NCI-H510A treated with DMSO at 0.1 percent for 48 hours (cell line): ENCODE results near the gene PDS5A.
"Not testable (repeated sequence)": the region's sequence is repeated elsewhere in the genome, so short reads cannot be mapped to it uniquely, and the experiment has no call there.

ENCODE experiments used
- DNase-seq: peaks from one replicate; lab custom pipeline; 2025; lab: John Stamatoyannopoulos, UW

The PDS5A gene

DNA sequence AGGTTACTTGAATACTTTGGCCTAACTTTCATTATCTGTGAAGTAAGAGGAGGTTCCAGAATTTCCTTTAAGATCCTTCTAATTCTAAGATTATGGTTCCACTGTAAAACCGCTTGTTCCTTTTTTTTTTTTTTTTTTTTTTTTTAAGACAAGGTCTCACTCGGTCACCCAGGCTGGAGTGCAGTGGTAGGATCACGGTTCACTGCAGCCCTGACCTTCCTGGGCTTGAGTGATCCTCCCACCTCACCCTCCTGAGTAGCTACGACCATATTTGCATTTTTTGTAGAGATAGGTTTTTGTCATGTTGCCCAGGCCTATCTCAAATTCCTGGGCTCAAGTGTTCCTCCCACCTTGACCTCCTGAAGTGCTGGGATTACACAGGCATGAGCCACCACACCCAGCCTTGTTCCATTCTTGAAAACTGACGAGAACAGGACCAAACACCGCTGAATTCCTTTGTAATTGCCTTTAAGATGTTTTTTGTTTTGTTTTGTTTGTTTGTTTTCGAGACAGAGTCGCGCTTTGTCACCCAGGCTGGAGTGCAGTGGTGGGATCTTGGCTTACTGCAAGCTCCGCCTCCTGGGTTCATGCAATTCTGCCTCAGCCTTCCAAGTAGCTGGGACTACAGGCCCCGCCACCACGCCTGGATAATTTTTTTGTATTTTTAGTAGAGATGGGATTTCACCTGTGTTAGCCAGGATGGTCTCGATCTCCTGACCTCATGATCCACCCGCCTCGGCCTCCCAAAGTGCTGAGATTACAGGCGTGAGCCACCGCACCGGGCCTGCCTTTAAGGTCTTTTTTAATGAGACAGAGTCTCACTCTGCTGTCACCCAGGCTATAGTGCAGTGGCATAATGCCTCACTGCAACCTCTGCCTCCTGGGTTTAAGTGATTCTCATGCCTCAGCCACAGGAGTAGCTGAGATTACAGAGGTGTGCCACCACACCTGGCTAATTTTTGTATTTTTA is 6.8 kb downstream of the PDS5A start:
- DNase-seq: no peak

DNA sequence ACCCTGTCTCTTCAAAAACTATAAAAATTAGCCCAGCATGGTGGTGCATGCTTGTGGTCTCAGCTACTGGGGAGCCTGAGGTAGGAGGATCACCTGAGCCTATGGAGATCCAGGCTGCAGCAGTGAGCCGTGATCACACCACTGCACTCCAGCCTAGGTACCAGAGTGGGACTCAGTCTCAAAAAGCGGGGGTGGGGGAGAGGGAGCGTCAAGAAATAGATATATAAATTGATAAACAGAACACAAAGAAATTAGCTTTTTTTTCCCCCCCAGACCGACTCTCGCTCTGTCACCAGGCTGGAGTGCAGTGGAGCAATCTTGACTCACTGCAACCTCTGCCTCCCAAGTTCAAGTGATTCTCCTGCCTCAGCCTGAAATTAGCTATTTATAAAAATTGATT is 14.1 kb downstream of the PDS5A start:
- no peak for DNase-seq

DNA sequence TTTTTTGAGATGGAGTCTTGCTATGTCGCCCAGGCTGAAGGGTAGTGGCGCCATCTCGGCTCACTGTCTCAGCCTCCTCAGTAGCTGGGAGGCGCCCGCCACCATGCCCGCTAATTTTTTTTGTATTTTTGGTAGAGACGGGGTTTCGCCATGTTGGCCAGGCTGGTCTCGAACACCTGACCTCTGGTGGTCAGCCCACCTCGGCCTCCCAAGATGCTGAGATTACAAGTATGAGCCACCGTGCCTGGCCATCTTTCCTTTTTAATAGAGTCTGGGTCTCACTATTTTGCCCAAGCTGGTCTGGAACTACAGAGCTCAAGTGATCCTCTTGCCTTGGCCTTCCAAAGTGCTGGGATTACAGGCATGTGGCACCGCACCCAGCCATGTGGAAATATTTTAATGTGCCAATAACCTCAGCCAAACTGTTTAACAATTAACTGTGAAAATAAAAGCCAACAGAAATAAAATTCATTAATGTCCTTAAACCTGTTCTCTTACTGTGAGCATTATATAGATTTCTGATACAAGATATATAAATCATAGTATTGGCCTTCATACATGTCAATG is 16.3 kb downstream of the PDS5A start:
- no peak for DNase-seq

DNA sequence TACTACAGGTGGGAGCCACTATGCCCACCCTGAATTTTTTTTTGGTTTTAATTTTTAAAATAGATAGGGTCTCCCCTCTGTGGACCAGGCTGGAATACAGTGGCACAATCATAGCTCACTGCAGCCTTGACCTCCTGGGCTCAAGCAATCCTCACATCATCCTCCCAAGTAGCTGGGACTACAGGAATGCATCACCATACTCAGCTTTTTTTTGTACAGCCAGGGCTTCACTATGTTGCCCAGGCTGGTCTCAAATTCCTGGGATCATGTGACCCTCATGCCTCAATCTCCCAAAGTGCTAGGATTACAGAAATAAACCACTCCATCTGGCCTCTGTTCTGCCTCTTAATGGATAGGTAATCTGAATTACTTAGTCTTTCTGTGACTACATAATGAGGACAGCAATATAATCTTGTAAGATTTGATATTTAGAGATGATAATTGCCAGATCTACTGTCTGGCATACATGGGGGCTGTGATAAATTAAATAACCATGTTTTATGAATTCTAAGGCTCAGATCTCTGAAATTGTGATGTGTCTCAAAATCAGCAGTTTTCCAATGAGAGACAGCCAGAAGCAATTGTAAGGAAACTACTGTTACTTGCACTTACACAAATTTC is 26.7 kb downstream of the PDS5A start:
- no peak for DNase-seq

DNA sequence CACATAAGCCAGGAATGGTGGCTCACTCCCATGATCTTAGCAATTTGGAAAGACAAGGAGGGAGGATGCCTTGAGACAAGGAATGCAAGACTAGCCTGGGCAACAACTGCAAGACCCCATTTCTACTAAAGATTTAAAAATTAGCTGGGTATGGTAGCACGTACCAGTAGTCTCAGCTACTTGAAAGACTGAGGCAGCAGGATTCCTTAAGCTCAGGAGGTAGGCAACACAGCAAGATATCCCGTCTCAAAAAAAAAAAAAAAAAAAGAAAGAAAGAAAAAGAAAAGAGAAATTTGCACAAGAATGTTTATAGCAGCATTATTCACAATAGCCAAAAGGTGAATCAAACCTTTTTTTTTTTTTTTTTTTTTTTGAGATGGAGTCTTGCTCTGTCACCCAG is 29.7 kb downstream of the PDS5A start:
- no peak for DNase-seq

DNA sequence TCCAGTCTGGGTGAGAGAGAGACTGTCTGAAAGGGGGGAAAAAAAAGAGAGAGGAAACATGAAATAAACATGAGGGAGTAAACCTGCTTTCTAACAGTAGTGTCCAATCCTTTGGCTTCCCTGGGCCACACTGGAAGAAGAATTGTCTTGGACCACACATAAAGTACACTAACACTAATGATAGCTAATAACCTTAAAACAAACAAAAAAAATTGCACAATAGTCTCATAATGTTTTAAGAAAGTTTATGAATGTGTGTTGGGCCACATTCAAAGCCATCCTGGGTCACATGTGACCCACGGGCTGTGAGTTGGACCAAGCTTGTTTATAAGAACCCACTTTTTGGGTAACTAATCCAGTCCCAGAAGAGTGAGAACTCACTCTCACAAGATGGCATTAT is 30.3 kb downstream of the PDS5A start:
- no peak for DNase-seq

DNA sequence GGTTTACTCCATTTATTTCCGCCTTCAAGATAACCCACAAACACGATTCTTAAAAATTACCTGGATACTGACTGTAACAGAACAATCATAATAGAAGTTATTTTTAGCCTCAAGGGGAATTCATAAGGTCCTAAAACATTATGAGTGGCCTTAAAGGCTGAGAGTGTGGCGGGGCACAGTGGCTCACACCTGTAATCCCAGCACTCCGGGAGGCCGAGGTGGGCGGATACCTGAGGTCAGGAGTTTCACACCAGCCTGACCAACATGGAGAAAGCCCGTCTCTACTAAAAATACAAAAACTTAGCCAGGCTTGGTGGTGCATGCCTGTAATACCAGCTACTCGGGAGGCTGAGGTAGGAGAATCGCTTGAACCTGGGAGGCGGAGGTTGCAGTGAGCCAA is 33.5 kb downstream of the PDS5A start:
- DNase-seq: not testable (repeated sequence)

DNA sequence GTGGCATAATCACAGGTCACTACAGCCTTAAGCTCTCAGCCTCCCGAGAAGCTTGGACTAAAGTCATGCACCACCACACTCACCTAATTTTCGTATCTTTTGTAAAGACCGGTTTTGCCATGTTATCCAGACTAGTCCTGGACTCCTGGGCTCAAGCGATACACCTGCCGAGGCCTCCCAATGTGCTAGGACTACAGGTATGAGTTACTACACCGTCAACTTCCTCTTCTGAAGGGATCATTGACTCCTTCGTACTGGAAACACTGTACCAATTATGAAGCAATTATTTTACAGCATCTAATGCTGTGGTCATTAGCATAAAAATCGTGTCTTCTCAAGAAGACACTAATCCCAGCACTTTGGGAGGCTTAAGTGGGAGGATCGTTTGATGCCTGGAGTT is 35.2 kb downstream of the PDS5A start:
- DNase-seq: no peak

DNA sequence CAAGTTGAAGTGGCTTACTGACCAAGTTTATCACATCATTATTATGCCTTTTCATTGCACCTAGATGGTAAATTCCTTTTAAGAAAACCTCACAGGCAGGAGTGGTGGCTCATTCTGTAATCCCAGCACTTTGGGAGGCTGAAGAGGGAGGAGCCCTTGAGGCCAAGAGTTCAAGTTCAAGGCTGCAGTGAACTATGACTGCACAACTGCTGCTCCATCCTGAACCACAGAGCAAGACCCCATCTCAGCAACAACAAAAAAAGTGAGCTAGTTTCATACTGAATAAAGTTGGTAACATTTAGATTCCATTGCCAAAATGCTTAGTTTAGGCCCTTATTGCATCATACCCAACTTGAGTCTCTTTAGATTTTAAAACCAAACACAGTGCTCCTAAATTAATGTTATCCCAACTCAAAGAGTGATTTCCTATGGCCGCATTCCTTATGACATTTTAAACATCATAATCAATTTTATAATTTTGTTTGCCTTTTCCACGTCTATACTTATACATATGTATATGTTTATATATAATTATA is 36.0 kb downstream of the PDS5A start:
- DNase-seq: no peak

DNA sequence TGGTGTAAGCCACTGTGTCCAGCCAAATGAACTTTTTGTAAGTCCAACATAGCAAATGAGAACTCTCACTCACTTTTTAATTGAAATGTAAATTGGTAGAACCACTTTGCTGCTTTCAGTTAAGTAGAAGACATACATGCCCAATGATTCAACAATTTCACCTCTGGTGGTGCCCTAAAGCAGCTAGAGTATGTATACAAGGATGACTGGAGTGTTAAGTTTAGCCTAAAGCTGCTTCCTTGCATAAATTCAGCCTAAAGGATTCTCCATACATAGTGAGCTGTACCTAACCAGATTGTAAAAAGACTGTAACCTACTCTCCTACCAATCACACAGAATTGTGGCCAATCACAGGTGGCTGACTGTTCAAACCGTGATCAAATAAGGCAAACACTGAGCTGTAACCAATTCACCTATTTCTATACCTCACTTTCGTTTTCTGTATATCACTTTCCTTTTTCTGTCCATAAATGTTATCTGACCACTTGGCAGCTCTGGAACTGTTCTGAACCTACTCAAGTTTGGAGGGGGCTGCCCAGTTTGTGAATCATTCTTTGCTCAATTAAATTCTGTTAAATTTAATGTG is 39.9 kb downstream of the PDS5A start:
- no peak for DNase-seq

DNA sequence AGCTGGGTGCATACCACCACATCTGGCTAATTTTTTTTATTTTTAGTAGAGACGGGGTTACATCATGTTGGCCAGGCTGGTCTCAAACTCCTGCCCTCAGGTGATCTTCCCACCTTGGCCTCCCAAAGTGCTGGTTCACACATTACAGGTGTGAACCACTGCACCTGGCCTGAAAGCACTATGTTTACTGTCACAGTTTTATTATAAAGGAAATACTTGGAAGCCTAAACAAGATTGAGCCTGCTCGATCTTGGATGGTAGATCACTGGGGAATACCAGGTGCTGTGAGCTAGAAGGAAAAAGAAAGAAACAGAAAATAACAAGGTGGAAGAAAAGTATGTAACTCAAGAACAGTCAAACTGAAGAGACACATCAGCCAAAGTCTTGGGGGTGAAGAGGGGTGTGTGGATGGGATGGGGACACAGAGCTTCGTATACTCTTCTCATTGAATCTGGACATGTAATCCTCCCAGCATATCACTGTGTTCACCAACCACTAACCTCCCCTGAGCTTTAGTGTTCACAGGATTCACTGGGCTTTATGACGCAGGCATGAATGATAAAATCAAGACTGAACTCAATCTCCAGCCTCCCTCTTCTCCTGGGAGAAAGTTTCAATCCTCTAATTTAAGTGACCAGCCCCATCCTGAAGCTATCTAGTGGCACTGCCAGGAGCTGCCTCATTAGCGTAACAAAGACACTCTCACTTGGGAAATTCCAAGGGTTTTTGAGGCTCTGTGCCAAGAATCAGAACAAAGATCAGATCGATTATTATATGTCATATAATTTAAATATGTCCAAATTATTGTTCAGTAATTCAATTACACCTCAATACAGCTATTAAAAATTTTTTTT is 40.9 kb downstream of the PDS5A start:
- DNase-seq: no peak

DNA sequence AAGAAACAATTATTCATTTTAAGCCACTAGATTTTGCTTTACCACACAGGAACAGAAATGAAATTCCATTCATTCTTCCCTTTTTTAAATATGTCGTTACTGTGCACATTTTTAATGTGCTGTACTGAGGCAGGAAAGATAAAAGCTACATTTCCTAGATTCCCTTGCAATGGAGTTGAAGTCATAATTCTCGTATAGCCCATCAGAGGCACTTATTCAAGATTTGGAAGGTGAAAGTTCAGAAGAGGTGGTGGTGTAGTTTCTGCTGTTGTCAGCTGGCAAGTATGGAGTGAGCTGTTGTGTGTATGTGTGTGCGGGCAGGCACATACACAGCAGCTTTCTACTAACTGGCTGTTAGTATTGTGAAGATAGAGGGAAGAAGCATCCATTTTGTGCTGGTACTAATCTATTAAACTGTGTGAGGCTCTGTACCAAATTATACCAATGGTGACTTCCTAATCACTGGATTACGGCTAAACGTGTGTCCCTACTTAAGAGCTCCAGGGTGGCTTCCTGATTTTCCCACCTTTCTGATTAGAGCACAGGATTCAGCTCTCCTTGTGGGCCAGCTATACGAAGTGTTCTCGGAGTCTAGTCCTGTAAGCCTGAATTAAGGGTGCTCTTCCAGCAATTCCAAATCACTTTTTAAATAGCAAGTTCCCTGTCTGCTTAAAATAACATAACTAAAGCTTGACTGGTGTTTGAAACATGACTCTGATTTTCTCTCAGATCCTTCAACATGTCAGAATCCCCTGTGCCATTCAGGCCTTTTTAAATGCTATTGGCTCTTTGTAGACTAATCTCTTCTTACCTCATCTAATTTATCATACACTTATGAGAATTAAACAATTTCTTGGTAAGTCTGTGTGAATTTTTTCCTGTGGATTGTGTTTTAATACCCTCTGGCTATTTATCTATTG is 43.8 kb downstream of the PDS5A start:
- DNase-seq: no peak

DNA sequence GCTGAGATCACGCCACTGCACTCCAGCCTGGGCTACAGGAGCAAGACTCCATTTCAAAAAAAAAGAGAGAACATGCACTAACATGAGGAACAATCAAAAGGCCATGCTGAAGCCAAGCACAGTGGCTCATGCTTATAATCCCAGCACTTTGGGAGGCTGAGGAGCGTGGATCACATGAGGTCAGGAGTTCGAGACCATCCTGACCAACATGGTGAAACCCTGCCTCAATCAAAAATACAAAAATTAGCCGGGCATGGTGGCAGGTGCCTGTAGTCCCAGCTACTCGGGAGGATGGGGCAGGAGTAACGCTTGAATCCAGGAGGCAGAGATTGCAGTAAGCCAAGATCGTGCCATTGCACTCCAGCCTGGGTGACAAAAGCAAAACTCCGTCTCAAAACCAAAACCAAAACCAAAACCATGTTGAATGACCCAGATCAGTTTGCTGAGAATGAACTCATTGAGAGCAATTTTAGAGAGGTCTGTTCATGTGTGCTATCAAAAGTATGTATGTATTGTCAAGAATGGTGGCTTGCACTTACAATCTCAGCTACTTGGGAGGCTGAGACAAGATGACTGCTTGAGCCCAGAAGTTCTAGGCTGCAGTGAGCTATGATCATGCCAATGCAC is 44.8 kb downstream of the PDS5A start:
- no peak for DNase-seq

DNA sequence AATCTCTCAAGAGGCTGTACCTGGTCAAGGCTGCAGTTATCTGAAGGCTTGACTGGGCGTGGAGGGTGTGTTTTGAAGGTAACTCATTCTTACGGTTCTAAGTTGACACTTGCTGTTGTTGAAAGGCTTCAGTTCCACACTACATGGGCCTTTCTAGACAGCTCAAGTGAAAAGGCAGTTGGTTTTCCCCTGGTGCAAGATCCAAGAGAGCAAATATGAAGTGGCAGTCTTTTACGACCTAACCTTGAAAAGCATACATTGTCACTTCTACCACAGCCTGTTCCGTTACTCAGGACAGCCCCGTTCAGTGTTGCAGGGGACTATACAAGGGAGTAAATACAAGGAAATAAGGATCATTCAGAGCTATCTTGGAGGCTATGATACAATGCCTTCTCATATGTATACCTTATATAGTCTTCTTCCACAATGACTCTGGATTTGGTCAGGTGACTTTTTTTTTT is 46.2 kb downstream of the PDS5A start:
- no peak for DNase-seq

DNA sequence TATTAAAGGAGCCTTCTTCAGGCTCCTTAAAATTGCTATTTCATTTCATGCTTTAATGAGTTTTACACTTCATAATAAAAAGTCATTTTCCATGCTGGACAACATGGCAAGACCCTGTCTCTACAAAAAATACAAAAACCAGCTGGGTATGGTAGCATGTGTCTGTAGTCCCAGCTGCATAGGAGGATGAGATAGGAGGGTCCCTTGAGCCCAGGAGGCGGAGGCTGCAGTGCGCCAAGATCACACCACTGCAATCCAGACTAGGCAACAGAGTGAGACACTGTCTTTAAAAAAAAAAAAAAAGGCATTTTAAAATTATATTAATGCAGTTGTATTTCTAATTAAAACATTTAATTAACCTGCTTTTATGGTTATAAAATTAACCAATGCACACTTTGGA is 49.2 kb downstream of the PDS5A start:
- no peak for DNase-seq

DNA sequence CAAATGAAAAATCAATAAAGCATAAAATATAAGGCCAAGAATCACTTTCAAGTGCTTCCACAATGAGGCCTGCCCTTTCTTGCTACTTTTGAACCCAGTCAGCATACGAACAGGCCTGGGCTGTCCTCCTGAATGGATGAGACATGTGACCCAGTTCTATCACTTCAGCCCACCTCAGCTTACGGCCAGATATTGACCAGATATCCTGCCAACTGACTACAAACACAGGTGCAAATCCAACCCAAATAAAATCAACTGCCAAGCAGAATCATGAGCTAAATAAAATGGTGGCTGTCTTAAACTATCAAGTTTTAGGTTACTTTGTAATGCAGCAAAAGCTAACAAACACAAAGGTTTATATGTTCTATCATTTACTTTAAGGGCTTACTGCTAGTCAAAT is 53.7 kb downstream of the PDS5A start:
- no peak for DNase-seq

DNA sequence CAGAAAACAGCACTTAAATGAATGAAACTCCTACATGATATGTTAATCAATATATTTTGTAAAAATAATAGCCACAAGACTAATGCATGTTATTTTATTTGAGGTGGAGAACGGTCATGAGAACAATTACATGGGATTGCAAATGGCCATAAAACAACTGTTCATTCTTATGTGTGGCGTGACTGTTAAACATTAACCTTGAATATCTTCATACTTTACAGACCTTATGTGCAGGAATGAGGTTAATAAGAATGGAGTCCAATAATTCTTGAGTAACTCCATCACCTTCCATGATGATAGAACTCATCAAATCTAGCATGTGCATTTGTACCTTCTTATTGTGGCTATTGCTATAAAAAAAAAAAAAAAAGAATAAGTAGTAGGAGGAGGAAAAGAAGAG is 55.3 kb downstream of the PDS5A start:
- no peak for DNase-seq

DNA sequence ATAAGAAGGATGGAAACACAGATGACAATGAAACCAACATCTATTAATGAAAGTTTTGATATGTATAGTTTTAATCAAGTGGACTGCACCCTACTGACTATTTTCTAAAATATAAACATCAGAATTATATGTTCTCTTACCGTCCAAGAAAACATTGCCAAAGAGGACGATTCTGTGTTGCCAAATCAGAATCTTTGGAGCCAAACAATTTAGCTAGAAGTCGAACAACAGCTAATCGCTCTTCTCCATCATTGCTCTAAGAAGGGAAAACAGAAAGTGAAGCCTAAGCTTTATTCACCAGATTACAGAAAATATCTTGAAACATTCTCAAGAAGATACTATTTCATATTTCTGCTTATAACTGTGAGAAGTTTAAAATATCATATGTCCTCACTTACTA is 64.2 kb downstream of the PDS5A start:
- no peak for DNase-seq

DNA sequence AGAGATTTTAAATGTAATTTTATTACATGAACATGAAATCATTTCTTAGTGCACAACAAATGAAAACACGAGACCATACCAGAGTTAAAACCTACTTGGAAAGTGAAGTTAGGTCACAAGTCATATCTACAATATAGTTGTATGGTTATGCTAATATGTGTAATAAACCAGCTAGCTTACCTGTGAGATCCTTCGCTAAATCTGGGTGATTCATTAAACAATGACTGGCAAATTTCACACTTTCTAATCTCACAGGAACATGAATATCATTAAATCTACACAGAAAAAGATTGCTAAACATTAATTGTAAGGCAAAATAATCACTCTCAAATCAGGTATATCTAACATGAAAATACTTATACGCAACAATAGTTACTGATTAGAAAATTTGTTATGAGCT is 67.6 kb downstream of the PDS5A start:
- no peak for DNase-seq

DNA sequence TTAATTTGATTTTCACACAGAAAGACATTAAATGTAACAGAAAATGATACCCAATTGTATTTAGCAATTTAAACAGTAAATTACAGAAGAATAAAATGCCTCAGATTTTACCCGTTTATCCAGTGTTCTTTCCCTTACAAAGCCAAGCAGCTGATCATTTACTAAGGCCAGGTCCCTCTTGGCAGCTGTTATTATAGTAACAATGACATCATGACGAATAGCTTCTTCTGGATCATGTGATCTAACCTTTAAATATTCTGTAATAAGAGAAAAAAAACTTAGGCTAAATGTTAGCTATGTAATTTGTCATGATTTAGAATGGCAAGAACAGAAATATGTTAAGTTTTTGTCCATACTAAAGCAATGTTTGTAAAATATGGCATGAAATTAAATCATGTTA is 69.4 kb downstream of the PDS5A start:
- no peak for DNase-seq
